Measurements from ENCODE around the gene FZD4. TPM values are rescaled to one million over a fixed set of nuclear protein-coding genes. Genes with fewer than 3 reads are reported as not detected.

Gene FZD4
- total RNA-seq, 1 experiment from 2014 or later: 4.4 TPM

DNA sequence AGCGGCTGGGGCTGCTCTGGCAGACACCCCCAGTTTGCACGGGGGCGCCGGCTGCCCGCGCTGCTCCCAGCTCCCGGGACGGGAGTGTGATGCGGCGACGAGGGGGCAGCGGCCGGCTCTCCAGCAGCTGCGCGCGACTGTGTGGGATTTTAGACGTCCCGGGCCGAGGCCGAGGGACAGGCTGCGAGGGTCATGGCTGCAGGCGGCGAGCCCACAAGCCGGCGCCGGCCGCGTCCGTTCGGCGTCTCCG is 159 bp downstream of the FZD4 start:
- no peaks in the 10 kb centered on the region for H3K36me3 ChIP-seq (ENCODE audit: control insufficient read depth in 1 of 2, insufficient read depth in 2 of 2, low read length in 2 of 2)
- no peaks in the 10 kb centered on the region for H3K9me2 ChIP-seq (ENCODE audit: insufficient read depth)
- no peak for ATAC-seq
- peak overlapping the region; percentile 50 to 65 for H3K4me3 ChIP-seq (replicated peaks in 1 of 2; ENCODE audit: low read depth in 1 of 2, low read length in 2 of 2)
- H4K20me1 ChIP-seq (ENCODE audit: insufficient read depth): no peaks in the 10 kb centered on the region
- intact Hi-C loops (cut with micrococcal nuclease): loop anchor here (5.0 kb wide), 1 partner anchor 82 kb away; the partner anchor contains the start of gene TMEM135
- TF ChIP-seq, protein P1, sequence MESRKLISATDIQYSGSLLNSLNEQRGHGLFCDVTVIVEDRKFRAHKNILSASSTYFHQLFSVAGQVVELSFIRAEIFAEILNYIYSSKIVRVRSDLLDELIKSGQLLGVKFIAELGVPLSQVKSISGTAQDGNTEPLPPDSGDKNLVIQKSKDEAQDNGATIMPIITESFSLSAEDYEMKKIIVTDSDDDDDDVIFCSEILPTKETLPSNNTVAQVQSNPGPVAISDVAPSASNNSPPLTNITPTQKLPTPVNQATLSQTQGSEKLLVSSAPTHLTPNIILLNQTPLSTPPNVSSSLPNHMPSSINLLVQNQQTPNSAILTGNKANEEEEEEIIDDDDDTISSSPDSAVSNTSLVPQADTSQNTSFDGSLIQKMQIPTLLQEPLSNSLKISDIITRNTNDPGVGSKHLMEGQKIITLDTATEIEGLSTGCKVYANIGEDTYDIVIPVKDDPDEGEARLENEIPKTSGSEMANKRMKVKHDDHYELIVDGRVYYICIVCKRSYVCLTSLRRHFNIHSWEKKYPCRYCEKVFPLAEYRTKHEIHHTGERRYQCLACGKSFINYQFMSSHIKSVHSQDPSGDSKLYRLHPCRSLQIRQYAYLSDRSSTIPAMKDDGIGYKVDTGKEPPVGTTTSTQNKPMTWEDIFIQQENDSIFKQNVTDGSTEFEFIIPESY (IDR thresholded peaks at IDR 0.05; ENCODE audit: extremely low read depth, insufficient replicate concordance, low read length): no peak
- TF ChIP-seq SP1 (IDR thresholded peaks at IDR 0.05; ENCODE audit: low read depth): no peak
- TF ChIP-seq, protein P2, sequence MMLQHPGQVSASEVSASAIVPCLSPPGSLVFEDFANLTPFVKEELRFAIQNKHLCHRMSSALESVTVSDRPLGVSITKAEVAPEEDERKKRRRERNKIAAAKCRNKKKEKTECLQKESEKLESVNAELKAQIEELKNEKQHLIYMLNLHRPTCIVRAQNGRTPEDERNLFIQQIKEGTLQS (IDR thresholded peaks at IDR 0.05): no peak
- TF ChIP-seq YY1 (IDR thresholded peaks at IDR 0.05; ENCODE audit: extremely low read depth, insufficient replicate concordance, low read depth, low read length): no peak
- no peak for TF ChIP-seq EZH2phosphoT487 (IDR thresholded peaks at IDR 0.05; ENCODE audit: borderline replicate concordance)
- TF ChIP-seq ZFX (IDR thresholded peaks at IDR 0.05): peak; percentile 25; the same call in 1 of the 2 replicates
- no peak for TF ChIP-seq POLR2AphosphoS5 (IDR thresholded peaks at IDR 0.05; ENCODE audit: low read depth, low read length)
- TF ChIP-seq FOSL1 (IDR thresholded peaks at IDR 0.05; ENCODE audit: low read depth): no peak
- TF ChIP-seq, protein P3, sequence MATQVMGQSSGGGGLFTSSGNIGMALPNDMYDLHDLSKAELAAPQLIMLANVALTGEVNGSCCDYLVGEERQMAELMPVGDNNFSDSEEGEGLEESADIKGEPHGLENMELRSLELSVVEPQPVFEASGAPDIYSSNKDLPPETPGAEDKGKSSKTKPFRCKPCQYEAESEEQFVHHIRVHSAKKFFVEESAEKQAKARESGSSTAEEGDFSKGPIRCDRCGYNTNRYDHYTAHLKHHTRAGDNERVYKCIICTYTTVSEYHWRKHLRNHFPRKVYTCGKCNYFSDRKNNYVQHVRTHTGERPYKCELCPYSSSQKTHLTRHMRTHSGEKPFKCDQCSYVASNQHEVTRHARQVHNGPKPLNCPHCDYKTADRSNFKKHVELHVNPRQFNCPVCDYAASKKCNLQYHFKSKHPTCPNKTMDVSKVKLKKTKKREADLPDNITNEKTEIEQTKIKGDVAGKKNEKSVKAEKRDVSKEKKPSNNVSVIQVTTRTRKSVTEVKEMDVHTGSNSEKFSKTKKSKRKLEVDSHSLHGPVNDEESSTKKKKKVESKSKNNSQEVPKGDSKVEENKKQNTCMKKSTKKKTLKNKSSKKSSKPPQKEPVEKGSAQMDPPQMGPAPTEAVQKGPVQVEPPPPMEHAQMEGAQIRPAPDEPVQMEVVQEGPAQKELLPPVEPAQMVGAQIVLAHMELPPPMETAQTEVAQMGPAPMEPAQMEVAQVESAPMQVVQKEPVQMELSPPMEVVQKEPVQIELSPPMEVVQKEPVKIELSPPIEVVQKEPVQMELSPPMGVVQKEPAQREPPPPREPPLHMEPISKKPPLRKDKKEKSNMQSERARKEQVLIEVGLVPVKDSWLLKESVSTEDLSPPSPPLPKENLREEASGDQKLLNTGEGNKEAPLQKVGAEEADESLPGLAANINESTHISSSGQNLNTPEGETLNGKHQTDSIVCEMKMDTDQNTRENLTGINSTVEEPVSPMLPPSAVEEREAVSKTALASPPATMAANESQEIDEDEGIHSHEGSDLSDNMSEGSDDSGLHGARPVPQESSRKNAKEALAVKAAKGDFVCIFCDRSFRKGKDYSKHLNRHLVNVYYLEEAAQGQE (IDR thresholded peaks at IDR 0.05; ENCODE audit: low read depth): no peak
- ChIA-PET POLR2A (interaction anchor here (0.9 kb wide), 1 partner anchor 33 kb away, joined by 3 read pairs; no protein-coding TSS in a partner anchor), RAD21 (ENCODE audit: low non-redundant PET in 1 of 2, low total read pairs in 2 of 2, uncharacterized antibody in 2 of 2, unreplicated experiment in 2 of 2) (no interaction called here), CTCF (interaction anchor here (1.1 to 1.8 kb wide), 5 partner anchors 16 to 466 kb away, joined by 3 to 8 read pairs (median 5); no protein-coding TSS in a partner anchor)
- no peaks in the 10 kb centered on the region for H3K79me2 ChIP-seq (ENCODE audit: insufficient read depth, low read length)
- no peaks in the 10 kb centered on the region for H3K27me3 ChIP-seq (ENCODE audit: insufficient read depth, low read length)
- peak overlapping the region; percentile 91 for H3K4me2 ChIP-seq (ENCODE audit: low read length)
- H3K27ac ChIP-seq (ENCODE audit: low read depth, low read length): peak overlapping the region; percentile 48; the same call in 1 of the 2 replicates
- H2AFZ ChIP-seq (ENCODE audit: low read depth, low read length, poor library complexity, severe bottlenecking): peak overlapping the region; percentile 32
- H3K9ac ChIP-seq (ENCODE audit: low read length): peak overlapping the region; percentile 64
- H3K4me1 ChIP-seq (ENCODE audit: control insufficient read depth in 1 of 2, insufficient read depth in 2 of 2, low read length in 2 of 2): peaks cover 3 to 19% of the 10 kb centered on the region in 2 experiments; a peak in 3 of 4 replicates
- no TSS peak for BruUV-seq (replicated peaks)
- H3K9me3 ChIP-seq (ENCODE audit: control insufficient read depth in 1 of 2, insufficient read depth in 1 of 2, low read depth in 1 of 2, low read length in 2 of 2): no peaks in the 10 kb centered on the region
- DNase-seq (ENCODE audit: low read depth, low spot score): no peak
